NCI-H2227 (cell line): ENCODE data around the gene RHOT2.

Source experiments
- DNase-seq: peaks from one replicate; lab custom pipeline; 2025; ENCODE audit not compliant: unreplicated experiment; lab: John Stamatoyannopoulos, UW

The RHOT2 gene

GRCh38 chr16:667780-668518, at the start of gene RHOT2:
TSS of gene RHOT2 (plus strand) at chr16:668132. CDS start at chr16:668200, 68 bp downstream.
- peak; percentile 96 for DNase-seq

- DNase-seq, result no peak
These were observed 48.3 kb upstream of the RHOT2 start for GRCh38 chr16:619476-620100.

GRCh38 chr16:620700-621525, 47.0 kb upstream of the RHOT2 start:
- no peak for DNase-seq

GRCh38 chr16:621526-622105, 46.3 kb upstream of the RHOT2 start:
- no peak for DNase-seq

- no peak for DNase-seq
These were observed 45.0 kb upstream of the RHOT2 start for GRCh38 chr16:622920-623280.

- DNase-seq, result no peak
These were observed 43.3 kb upstream of the RHOT2 start for GRCh38 chr16:624526-625070.

GRCh38 chr16:625117-625976, 42.6 kb upstream of the RHOT2 start:
- DNase-seq, result no peak

GRCh38 chr16:625977-626765, 41.8 kb upstream of the RHOT2 start:
- no peak for DNase-seq

- no peak for DNase-seq
These were observed 41.0 kb upstream of the RHOT2 start for GRCh38 chr16:626787-627453.

GRCh38 chr16:627454-628239, 40.3 kb upstream of the RHOT2 start:
- no peak for DNase-seq

GRCh38 chr16:628321-629061, 39.4 kb upstream of the RHOT2 start:
- DNase-seq, result no peak

GRCh38 chr16:629185-629832, 38.6 kb upstream of the RHOT2 start:
- DNase-seq, result peak; percentile 55

- DNase-seq, result no peak
These were observed 38.1 kb upstream of the RHOT2 start for GRCh38 chr16:629833-630248.

- no peak for DNase-seq
These were observed 37.6 kb upstream of the RHOT2 start for GRCh38 chr16:630249-630814.

GRCh38 chr16:630815-631405, 37.0 kb upstream of the RHOT2 start, which contains the start of gene WFIKKN1:
TSS of gene WFIKKN1 (plus strand) at chr16:630985. CDS start at chr16:631254, 269 bp downstream.
- peak; percentile 39 for DNase-seq

- no peak for DNase-seq
These were observed 36.0 kb upstream of the RHOT2 start for GRCh38 chr16:631808-632358.
